GM23248 (cell line): ENCODE results near the gene TMC2. TPM values are rescaled to one million over a fixed set of nuclear protein-coding genes. Genes with fewer than 3 reads are reported as not detected.

ENCODE experiments used
- DNase-seq: peaks from one replicate; pipeline ENCODE4 v3.0.0-alpha.2; 2015
- H2AFZ ChIP-seq: fragments of 200-600 bp; sonication (generic); 2 replicates; pipeline ENCODE4 v1.6.1; 2016; ENCODE audit warnings: antibody characterized with exemption
- H3F3A ChIP-seq: fragments of 200-600 bp; sonication (generic); 2 replicates; pipeline ENCODE4 v1.6.1; 2016; ENCODE audit warnings: mild to moderate bottlenecking, antibody characterized with exemption, mixed run types; ENCODE audit not compliant: insufficient read depth
- H3K27ac ChIP-seq: fragments of 200-600 bp; sonication (generic); 2 replicates; pipeline ENCODE4 v1.5.1; 2016; ENCODE audit warnings: mild to moderate bottlenecking
- H3K27me3 ChIP-seq: fragments of 200-600 bp; sonication (generic); replicated peaks from 2 replicates; pipeline ENCODE4 v1.6.1; 2016; ENCODE audit warnings: mild to moderate bottlenecking; ENCODE audit not compliant: insufficient read depth
- H3K36me3 ChIP-seq: fragments of 200-600 bp; sonication (generic); 2 replicates; pipeline ENCODE4 v1.6.1; 2016; ENCODE audit warnings: low read depth, mild to moderate bottlenecking
- H3K4me1 ChIP-seq: fragments of 200-600 bp; sonication (generic); 2 replicates; pipeline ENCODE4 v1.6.1; 2016; ENCODE audit warnings: mild to moderate bottlenecking; ENCODE audit not compliant: insufficient read depth
- H3K4me2 ChIP-seq: fragments of 200-600 bp; sonication (generic); one replicate; pipeline ENCODE4 v1.6.1; 2016; ENCODE audit warnings: mild to moderate bottlenecking; ENCODE audit not compliant: unreplicated experiment
- H3K4me3 ChIP-seq: fragments of 200-600 bp; sonication (generic); 2 replicates; pipeline ENCODE4 v1.5.1; 2016; ENCODE audit warnings: mild to moderate bottlenecking
- H3K79me2 ChIP-seq: fragments of 200-600 bp; sonication (generic); 2 replicates; pipeline ENCODE4 v1.6.1; 2016; ENCODE audit warnings: mild to moderate bottlenecking; ENCODE audit not compliant: insufficient read depth
- H3K9ac ChIP-seq: fragments of 200-600 bp; sonication (generic); 2 replicates; pipeline ENCODE4 v1.6.1; 2016; ENCODE audit warnings: mild to moderate bottlenecking
- H3K9me2 ChIP-seq: fragments of 200-600 bp; sonication (generic); 2 replicates; pipeline ENCODE4 v1.6.1; 2016; ENCODE audit warnings: mixed run types, mild to moderate bottlenecking, moderate library complexity; ENCODE audit not compliant: insufficient read depth
- H3K9me3 ChIP-seq: fragments of 200-600 bp; sonication (generic); one replicate; pipeline ENCODE4 v1.6.1; 2017; ENCODE audit warnings: low read depth
- H4K20me1 ChIP-seq: fragments of 200-600 bp; sonication (generic); 2 replicates; pipeline ENCODE4 v1.6.0; 2016; ENCODE audit not compliant: insufficient read depth
- EZH2 ChIP-seq: fragments of 200-600 bp; sonication (generic); IDR thresholded peaks from 2 replicates; pipeline ENCODE4 v1.6.1; 2018; ENCODE audit warnings: antibody characterized with exemption, mild to moderate bottlenecking; ENCODE audit not compliant: insufficient read depth, poor library complexity, severe bottlenecking
- EZH2phosphoT487 ChIP-seq: fragments of 200-600 bp; sonication (generic); IDR thresholded peaks from 2 replicates; pipeline ENCODE4 v1.6.1; 2018; ENCODE audit warnings: antibody characterized with exemption, moderate library complexity, mild to moderate bottlenecking, low read depth; ENCODE audit not compliant: insufficient read depth
- WGBS, 2 experiments: methylation state at CpG; one replicate each; pipeline ENCODE4 v1.1.6; 2015 to 2017; ENCODE audit warnings: low lambda C conversion rate in 2 of 2, low coverage in 1 of 2; ENCODE audit errors: missing lambda C conversion rate in 2 of 2; 5-methylcytosine and 5-hydroxymethylcytosine counted together
- in situ Hi-C: fragments of 300-500 bp; cut with MboI; formaldehyde crosslinking; loops from 2 replicates; pipeline ENCODE4 v1.15.0; 2020
- polyA plus RNA-seq: library from polyadenylated mRNA; unstranded; fragments of >200 nt; fragmentation: Nextera tagmentation; extraction: Ambion mirVana; gene quantifications from 2 replicates; pipeline ENCODE4 v1.2.1, GENCODE V29; 2016
- total RNA-seq: library from RNA; depleted of rRNA; stranded (reverse); fragments of >200 nt; shearing (Covaris generic); gene quantifications from 2 replicates; pipeline ENCODE4 v1.2.3, GENCODE V29; 2014

TMC2 gene
- total and polyA plus RNA-seq, 2 experiments from 2014 or later = not detected

DNA sequence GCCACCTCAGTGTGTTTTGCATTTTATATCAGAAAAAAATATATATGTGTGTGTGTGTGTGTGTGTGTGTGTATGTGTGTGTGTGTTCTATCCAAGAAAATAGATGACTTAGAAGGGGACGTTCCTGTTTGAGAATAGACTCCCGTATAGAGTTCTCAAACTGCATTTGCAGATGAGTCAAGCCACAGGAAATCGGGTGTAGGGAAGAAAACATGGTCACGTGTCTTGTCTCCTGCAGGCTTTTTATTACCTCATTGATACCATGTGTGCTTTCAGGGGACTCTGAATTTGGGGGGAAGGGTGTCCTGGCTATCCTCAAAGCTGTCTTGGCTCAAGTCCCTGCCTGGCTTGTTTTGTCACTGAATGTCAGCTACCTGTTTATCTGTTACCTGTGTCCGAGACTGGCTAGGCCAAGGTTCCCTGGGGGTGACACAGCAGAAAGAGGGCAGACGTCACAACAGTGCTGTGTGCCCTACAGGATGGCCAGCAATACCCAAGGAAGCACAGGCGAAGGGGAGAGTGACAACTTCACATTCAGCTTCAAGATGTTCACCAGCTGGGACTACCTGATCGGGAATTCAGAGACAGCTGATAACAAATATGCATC, 60.4 kb downstream of the TMC2 start:
- H3K36me3 ChIP-seq = no peaks in the 10 kb centered on the region
- no peak overlapping the region for H2AFZ ChIP-seq
- H3K79me2 ChIP-seq = no peaks in the 10 kb centered on the region
- no peaks in the 10 kb centered on the region for H3K9me3 ChIP-seq
- DNase-seq = peak; percentile 18
- H3K4me2 ChIP-seq = no peak overlapping the region
- no peak overlapping the region for H3K27ac ChIP-seq
- no peaks in the 10 kb centered on the region for H3K4me1 ChIP-seq
- peaks cover 19% of the 10 kb centered on the region for H3K27me3 ChIP-seq
- in situ Hi-C loops = no loop called here
- H3K9me2 ChIP-seq = no peaks in the 10 kb centered on the region
- WGBS, 2 experiments = 6 to 7% methylated on average over 8 of the region's 8 CpGs
- no peak for TF ChIP-seq EZH2
- TF ChIP-seq EZH2phosphoT487 = no peak
- no peak overlapping the region for H3K9ac ChIP-seq
- no peaks in the 10 kb centered on the region for H4K20me1 ChIP-seq
- H3F3A ChIP-seq = no peaks in the 10 kb centered on the region
- no peak overlapping the region for H3K4me3 ChIP-seq

DNA sequence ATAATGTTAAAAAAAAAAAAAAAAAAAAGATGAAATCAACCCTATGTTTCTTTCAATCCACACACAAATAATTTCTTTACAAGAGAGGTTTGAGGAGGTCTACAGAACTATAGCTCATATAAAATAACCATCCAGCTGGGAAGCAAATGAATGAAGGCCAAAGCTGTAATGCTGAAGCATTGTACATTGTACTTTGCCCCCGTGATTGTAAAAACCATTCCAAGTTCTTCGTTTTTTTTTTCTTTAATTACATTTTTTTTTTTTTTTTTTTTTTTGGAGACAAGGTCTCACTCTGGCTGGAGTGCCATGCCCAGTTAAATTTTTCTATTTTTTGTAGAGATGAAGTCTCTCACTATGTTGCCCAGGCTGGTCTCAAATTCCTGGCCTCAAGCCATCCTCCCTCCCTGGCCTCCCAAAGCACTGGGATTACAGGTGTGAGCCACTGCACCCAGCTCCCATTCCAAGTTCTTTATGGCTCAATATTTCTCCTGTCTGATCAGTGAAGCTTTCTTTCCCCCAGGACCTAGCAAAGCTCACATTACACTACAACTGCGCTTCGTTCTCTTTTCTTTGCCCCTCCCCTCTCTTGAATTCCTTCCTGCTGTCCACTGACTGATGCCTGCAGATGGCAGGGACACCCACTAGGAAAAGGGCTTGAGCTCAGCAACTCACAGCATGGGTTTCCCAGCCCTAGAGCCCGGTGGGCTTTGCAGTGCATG, 63.1 kb downstream of the TMC2 start:
- Histone ChIP-seq H2AFZ (no peak overlapping the region), H4K20me1 (no peaks in the 10 kb centered on the region), H3K4me3 (no peak overlapping the region), H3K79me2 (no peaks in the 10 kb centered on the region), H3K27me3 (no peaks in the 10 kb centered on the region; the same call in none of the 2 replicates), H3K4me2 (no peak overlapping the region), H3K4me1 (no peaks in the 10 kb centered on the region), H3K9me2 (no peaks in the 10 kb centered on the region), H3K36me3 (no peaks in the 10 kb centered on the region), H3K27ac (no peak overlapping the region), H3F3A (no peaks in the 10 kb centered on the region), H3K9me3 (no peaks in the 10 kb centered on the region), H3K9ac (no peak overlapping the region)
- in situ Hi-C loops = no loop called here
- no peak for TF ChIP-seq EZH2phosphoT487
- TF ChIP-seq EZH2 = no peak
- 7 to 9% methylated on average over 5 of the region's 5 CpGs for WGBS, 2 experiments
- no peak for DNase-seq

DNA sequence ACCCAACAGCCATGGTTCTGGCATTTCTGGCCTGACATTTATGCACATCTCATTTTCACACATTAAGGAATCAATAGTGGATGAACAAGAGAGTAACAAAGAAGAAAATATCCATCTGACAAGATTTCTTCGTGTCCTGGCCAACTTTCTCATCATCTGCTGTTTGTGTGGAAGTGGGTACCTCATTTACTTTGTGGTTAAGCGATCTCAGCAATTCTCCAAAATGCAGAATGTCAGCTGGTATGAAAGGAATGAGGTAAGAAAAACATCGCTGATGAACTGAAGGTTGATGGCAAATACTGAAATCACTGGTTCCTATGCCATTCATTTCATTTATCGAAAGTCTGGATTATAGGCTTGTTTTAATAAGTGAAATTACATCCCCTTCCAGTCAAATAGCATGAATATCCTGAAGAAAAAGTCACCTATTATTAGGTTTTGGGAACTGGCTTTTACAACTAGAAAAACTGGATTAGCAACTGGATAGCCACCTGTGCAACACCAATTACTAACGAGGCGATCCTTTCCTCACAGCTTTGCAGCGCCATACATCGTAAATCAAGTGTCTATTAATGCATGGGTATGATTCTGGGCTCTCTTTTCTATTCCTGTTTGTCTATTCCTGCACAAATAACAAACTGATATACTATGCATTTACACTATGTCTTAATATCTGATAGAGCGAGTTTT, 65.8 kb downstream of the TMC2 start:
- H2AFZ ChIP-seq = no peak overlapping the region
- H3K4me3 ChIP-seq = no peak overlapping the region
- no peaks in the 10 kb centered on the region for H3K36me3 ChIP-seq
- no peaks in the 10 kb centered on the region; the same call in none of the 2 replicates for H3K27me3 ChIP-seq
- H3K27ac ChIP-seq = no peak overlapping the region
- H3K4me1 ChIP-seq = no peaks in the 10 kb centered on the region
- TF ChIP-seq EZH2 (no peak), EZH2phosphoT487 (no peak)
- H3K79me2 ChIP-seq = no peaks in the 10 kb centered on the region
- WGBS, 2 experiments = 50 to 53% methylated on average over 9 of the region's 9 CpGs
- H3K9ac ChIP-seq = no peak overlapping the region
- no peaks in the 10 kb centered on the region for H3K9me3 ChIP-seq
- no peaks in the 10 kb centered on the region for H4K20me1 ChIP-seq
- H3K9me2 ChIP-seq = no peaks in the 10 kb centered on the region
- no peak for DNase-seq
- in situ Hi-C loops = no loop called here
- no peak overlapping the region for H3K4me2 ChIP-seq
- H3F3A ChIP-seq = no peaks in the 10 kb centered on the region

DNA sequence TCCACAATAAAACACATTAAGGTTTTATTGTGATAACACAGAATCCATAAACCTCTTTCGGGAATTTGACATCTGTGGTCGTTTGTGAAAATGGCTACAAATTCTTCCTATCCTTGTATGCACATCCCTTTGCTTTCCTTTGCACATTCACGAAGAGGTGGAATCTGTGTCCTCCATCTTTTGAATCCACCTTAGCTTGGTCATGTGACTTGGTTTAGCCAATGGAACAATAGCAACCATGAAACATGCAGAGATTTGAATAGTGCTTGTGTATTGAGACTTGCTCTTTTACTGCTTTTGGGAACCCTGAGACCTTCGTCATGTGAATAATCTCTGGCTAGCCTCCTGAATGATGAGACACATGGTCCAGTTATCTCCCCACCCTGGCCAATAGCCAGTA, 66.4 kb downstream of the TMC2 start:
- Histone ChIP-seq H3K79me2 (no peaks in the 10 kb centered on the region), H3F3A (no peaks in the 10 kb centered on the region)

More for the DNA sequence above, 66.4 kb downstream of the TMC2 start:
- 29 to 42% methylated on average over 4 of the region's 4 CpGs for WGBS, 2 experiments
- Histone ChIP-seq H3K9ac (no peak overlapping the region), H2AFZ (no peak overlapping the region), H3K4me3 (no peak overlapping the region), H4K20me1 (no peaks in the 10 kb centered on the region), H3K27me3 (no peaks in the 10 kb centered on the region; the same call in none of the 2 replicates), H3K4me2 (no peak overlapping the region), H3K9me2 (no peaks in the 10 kb centered on the region), H3K9me3 (no peaks in the 10 kb centered on the region), H3K4me1 (no peaks in the 10 kb centered on the region), H3K36me3 (no peaks in the 10 kb centered on the region), H3K27ac (no peak overlapping the region)
- in situ Hi-C loops = no loop called here
- DNase-seq = no peak
- TF ChIP-seq EZH2 = no peak
- TF ChIP-seq EZH2phosphoT487 = no peak
